Pancreas (tissue), 10 donors: Measurements from ENCODE around the gene SH3BP2. TPM values are rescaled to one million over a fixed set of nuclear protein-coding genes. Genes with fewer than 3 reads are reported as not detected.

ENCODE experiments used
- ATAC-seq, 4 donors: fragments of 200-7000 bp; cut with Tn5 transposase; one replicate each; pipeline versions ENCODE4 v1.8.0 to v1.9.1; 2020; ENCODE audit warnings: mild to moderate bottlenecking in 4 of 4, moderate library complexity in 4 of 4
- DNase-seq, 6 donors: peaks; one replicate each; pipeline ENCODE4 v3.0.0-alpha.2; 2020
- FAIRE-seq: peaks from 2 replicates; lab custom pipeline; 2012; peaks lifted over from hg19 to GRCh38; lab: Jason Lieb, UNC
- H3K27ac ChIP-seq, 4 donors: fragments of 200-600 bp; sonication (generic); 1 replicate in 3 of 4; 2 replicates in 1 of 4; pipeline versions ENCODE4 v1.5.0 to v1.8.0; 2020
- H3K27me3 ChIP-seq, 4 donors: fragments of 200-600 bp; one replicate each; pipeline ENCODE4 v1.8.0; 2021
- H3K36me3 ChIP-seq, 3 donors: fragments of 200-600 bp; sonication (generic) in 1 of 3; one replicate each; pipeline versions ENCODE4 v1.5.0 to v1.8.0; 2020 to 2021
- H3K4me1 ChIP-seq, 3 donors: fragments of 200-600 bp; one replicate each; pipeline ENCODE4 v1.8.0; 2021
- H3K4me3 ChIP-seq, 4 donors: fragments of 200-600 bp; sonication (generic) in 2 of 4; one replicate each; pipeline versions ENCODE4 v1.5.0 to v1.8.0; 2020 to 2021
- H3K9me3 ChIP-seq, 4 donors: fragments of 200-600 bp; one replicate each; pipeline ENCODE4 v1.8.0; 2021
- CTCF ChIP-seq, 4 donors: fragments of 200-600 bp; sonication (generic) in 3 of 4; IDR thresholded peaks; one replicate each; pipeline versions ENCODE4 v1.5.0 to v1.8.0; 2021; ENCODE audit warnings: antibody characterized with exemption in 4 of 4
- WGBS, 2 donors: extraction: QIAGEN DNeasy Blood & Tissue Kit; methylation state at CpG; one replicate each; pipeline ENCODE4 v1.1.7; 2013; 5-methylcytosine and 5-hydroxymethylcytosine counted together
- intact Hi-C, 3 donors: fragments of 100-400 bp; cut with DNase I; formaldehyde crosslinking; loops; one replicate each; pipeline versions ENCODE4 v1.11.1 to v1.14.2; 2022
- polyA plus RNA-seq, 2 donors: library from polyadenylated mRNA; stranded (reverse); fragments of 200-250 nt; gene quantifications; one replicate each; pipeline ENCODE4 v1.2.3, GENCODE V29; 2013
- total RNA-seq, 6 donors: library from RNA; stranded (reverse); fragmentation: NEBNext Ultra II Directional in 4 of 6; extraction: Animal tissue kit (Norgen Biotek cat#: 25700) in 4 of 6; gene quantifications; one replicate each; pipeline versions ENCODE4 v1.2.1 to v1.2.4, GENCODE V29; 2021 to 2023
- donor health status: healthy with polysubstance abuse.
- donor health status: DM: no; HTN: no; CAD: no; lungs with moderate emphysema.
- donor health status: DM: no; HTN: no; CAD: no.
- donor health status: control.
- donor health status: control.
- donor health status: Bipolar disorder and iron deficiency.
- donor health status: DM: yes; HTN: yes; CAD: no.
- donor health status: DM: no; HTN: no; CAD: no.
- donor health status: DM: no; HTN: no; CAD: no.
- donor health status: DM: yes; HTN: yes; CAD: no.

SH3BP2 gene
- total and polyA plus RNA-seq, 8 donors: 12.3 to 56.5 (median 27.0) TPM

- Histone ChIP-seq H3K4me1 (peaks cover 29 to 67% (median 35%) of the 10 kb centered on the region in 3 donors), H3K27ac (peak overlapping the region; percentile 3 to 85 (median 71)), H3K4me3 (peak overlapping the region in 2 of 4 donors; percentile 51 to 80), H3K36me3 (no peaks in the 10 kb centered on the region), H3K9me3 (no peaks in the 10 kb centered on the region), H3K27me3 (no peaks in the 10 kb centered on the region)
- 55 to 64% methylated on average over 11 of the region's 11 CpGs for WGBS, 2 donors
- ATAC-seq (peak in 3 of 4 donors; percentile 1 to 10 (median 9)), FAIRE-seq (no peak), DNase-seq (peak; percentile 49 to 81 (median 62))
- TF ChIP-seq CTCF (IDR thresholded peaks at IDR 0.05): no peak
- intact Hi-C loops: no loop called here
These were observed 1.8 kb downstream of the SH3BP2 start for GRCh38 chr4:2794486-2795299.

- 86 to 91% methylated on average over 17 of the region's 17 CpGs for WGBS, 2 donors
- ATAC-seq (no peak), DNase-seq (peak in 4 of 6 donors; percentile 27 to 78 (median 48)), FAIRE-seq (no peak)
- Histone ChIP-seq H3K27ac (peak overlapping the region in 2 of 4 donors; percentile 84 to 85), H3K36me3 (no peaks in the 10 kb centered on the region), H3K9me3 (no peaks in the 10 kb centered on the region), H3K27me3 (no peaks in the 10 kb centered on the region), H3K4me1 (peaks cover 29 to 74% (median 40%) of the 10 kb centered on the region in 3 donors), H3K4me3 (peak overlapping the region in 1 of 4 donors; percentile 80)
- intact Hi-C loops: no loop called here
- no peak for TF ChIP-seq CTCF (IDR thresholded peaks at IDR 0.05)
These were observed 2.5 kb downstream of the SH3BP2 start for GRCh38 chr4:2795300-2795892.

- peak; percentile 91 to 96 (median 95) for DNase-seq
- 47 to 60% methylated on average over 27 of the region's 27 CpGs for WGBS, 2 donors
- Histone ChIP-seq H3K4me1 (peaks cover 29 to 81% (median 48%) of the 10 kb centered on the region in 3 donors), H3K27me3 (no peaks in the 10 kb centered on the region), H3K4me3 (peak overlapping the region in 1 of 4 donors; percentile 80), H3K9me3 (no peaks in the 10 kb centered on the region), H3K36me3 (no peaks in the 10 kb centered on the region), H3K27ac (peak overlapping the region; percentile 29 to 85 (median 82))
- TF ChIP-seq CTCF (IDR thresholded peaks at IDR 0.05): no peak
- peak; percentile 37 to 68 (median 58) for ATAC-seq
- no peak for FAIRE-seq
- intact Hi-C loops: no loop called here
These were observed 3.3 kb downstream of the SH3BP2 start for GRCh38 chr4:2795893-2796848.

GRCh38 chr4:2796849-2797544 is 4.1 kb downstream of the SH3BP2 start:
- intact Hi-C loops: no loop called here
- FAIRE-seq: no peak
- ATAC-seq: no peak
- Histone ChIP-seq H3K9me3 (no peaks in the 10 kb centered on the region), H3K27me3 (no peaks in the 10 kb centered on the region), H3K27ac (peak overlapping the region; percentile 29 to 85 (median 82)), H3K4me3 (peak overlapping the region in 1 of 4 donors; percentile 26), H3K36me3 (no peaks in the 10 kb centered on the region), H3K4me1 (peaks cover 29 to 80% (median 51%) of the 10 kb centered on the region in 3 donors)
- TF ChIP-seq CTCF (IDR thresholded peaks at IDR 0.05): no peak
- 54 to 65% methylated on average over 13 of the region's 13 CpGs for WGBS, 2 donors
- DNase-seq: peak in 5 of 6 donors; percentile 26 to 66 (median 51)
